Stimulated activated CD8-positive, alpha-beta memory T cell treated with anti-CD3 and anti-CD28 coated beads, Interleukin-7, amount 100 ng/mL, for 48 hours (primary cell): ENCODE results near the gene CTRB2.

Source experiments
- DNase-seq, 2 donors: peaks; one replicate each; pipeline ENCODE4 v3.0.0-alpha.2; 2020; ENCODE audit warnings: low read depth in 1 of 2; ENCODE audit errors: extremely low read depth in 1 of 2

Gene CTRB2

DNA sequence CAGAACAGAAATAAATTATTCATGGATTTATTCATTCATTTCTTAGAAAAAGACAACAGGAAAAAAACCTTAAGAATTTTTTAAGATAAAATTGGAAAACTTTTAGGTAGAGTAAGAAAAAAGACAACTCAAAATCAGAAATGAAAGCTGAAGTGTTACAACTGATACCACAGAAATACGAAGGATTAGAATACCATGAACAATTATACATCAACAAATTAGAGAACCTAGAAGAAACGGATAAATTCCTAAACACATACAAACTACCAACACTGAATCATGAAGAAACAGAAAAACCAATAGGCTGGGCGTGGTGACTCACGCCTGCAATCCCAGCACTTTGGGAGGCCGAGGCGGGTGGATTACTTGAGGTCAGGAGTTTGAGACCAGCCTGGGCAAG lies 27.8 kb downstream of the CTRB2 start:
- DNase-seq, result no peak

DNA sequence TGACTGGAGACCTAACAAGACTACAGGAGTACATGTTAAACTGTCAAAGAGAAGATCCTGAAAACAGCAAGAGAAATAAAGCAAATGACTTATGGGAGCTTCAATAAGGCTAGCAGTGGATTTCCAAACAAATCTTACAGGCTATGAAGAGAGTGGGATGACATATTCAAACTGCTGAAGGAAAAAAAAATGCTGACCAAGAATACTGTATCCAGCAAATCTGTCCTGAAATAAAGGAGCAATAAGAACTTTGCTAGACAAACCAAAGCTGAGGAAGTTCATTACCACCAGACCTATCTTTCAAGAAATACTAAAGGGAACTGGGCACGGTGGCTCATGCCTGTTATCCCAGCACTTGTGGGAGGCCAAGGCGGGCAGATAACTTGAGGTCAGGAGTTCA lies 30.0 kb downstream of the CTRB2 start:
- DNase-seq, result no peak

DNA sequence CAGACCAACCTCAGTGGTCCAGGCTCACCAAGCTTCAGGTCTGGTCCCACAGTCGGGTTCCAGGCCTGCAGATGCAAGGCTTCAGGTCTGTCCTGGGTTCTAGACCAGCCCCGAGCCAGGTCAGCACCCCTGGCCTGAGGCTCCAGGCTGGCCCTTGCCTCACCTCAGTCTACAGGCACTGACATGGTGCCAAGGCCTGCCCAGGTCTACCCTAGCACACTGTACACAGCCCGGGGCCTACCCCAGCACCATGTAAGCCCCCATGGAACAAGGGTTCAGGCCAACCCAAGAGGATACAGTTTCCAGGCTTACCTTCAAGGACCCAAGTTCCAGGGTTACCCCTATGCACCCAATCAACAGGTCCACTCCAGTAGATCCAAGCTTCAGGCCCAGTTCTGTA lies 31.9 kb downstream of the CTRB2 start:
- DNase-seq, result no peak

DNA sequence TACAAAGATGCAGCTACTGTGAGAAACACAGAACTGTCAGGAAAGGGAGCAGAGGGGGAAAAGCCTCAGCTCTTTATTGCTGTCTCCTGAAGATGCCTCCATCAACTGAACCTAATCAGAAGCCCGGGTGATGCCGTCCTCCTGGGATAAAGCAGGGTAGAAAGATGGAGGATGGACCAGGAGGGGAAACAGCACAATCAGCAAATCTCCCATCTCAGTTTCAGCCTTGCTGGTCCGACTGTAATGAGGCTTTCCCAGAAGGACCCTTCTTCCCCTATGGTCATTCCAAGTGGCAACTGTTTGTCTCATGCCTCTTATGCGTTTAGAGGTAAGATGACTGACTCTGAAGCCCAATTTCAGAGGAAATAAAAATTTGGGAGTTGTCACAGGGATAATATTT lies 34.4 kb downstream of the CTRB2 start:
- DNase-seq, result no peak

DNA sequence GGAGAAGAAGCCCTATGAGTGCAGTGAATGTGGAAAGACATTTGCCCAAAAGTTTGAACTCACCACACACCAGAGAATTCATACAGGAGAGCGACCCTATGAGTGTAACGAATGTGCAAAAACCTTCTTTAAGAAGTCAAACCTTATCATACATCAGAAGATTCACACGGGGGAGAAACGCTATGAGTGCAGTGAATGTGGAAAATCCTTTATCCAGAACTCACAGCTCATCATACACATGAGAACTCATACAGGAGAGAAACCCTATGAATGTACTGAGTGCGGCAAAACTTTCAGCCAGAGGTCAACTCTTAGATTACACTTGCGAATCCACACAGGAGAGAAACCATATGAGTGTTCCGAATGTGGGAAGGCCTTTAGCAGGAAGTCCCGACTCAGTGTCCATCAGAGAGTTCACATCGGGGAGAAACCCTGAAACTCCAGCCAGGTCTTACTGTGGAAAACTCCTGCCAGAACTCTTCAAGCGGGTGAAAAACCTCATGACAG lies 37.0 kb downstream of the CTRB2 start:
- DNase-seq, result no peak

DNA sequence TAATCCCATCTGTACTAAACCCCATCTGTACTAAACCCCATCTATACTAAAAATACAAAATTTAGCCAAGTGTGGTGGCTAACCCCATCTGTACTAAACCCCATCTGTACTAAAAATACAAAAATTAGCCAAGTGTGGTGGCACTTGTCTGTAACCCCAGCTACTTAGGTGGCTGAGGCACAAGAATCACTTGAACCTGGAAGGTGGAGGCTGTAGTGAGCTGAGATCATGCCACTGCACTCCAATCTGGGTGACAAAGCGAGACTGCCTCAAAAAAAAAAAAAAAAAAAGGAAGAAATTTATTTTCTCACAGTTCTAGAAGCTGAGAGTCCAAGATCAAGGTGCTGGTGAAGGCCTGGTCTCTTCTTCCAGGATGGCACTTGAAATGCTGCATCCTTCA lies 46.6 kb downstream of the CTRB2 start:
- no peak for DNase-seq
